HEK293T (cell line): ENCODE data around the gene RBM28.

Source experiments
- CTBP1 ChIP-seq: fragments of 450-650 bp; IDR thresholded peaks from 2 replicates; pipeline ENCODE4 v1.6.1; 2016; ENCODE audit warnings: borderline replicate concordance
- ELF4 ChIP-seq: fragments of 450-650 bp; IDR thresholded peaks from 2 replicates; pipeline ENCODE4 v1.6.1; 2017; ENCODE audit warnings: antibody characterized with exemption
- FOXA1 ChIP-seq: fragments of 450-650 bp; IDR thresholded peaks from 2 replicates; pipeline ENCODE4 v1.6.1; 2016; ENCODE audit warnings: mild to moderate bottlenecking
- FOXM1 ChIP-seq: fragments of 450-650 bp; IDR thresholded peaks from 2 replicates; pipeline ENCODE4 v1.6.1; 2017; ENCODE audit warnings: mild to moderate bottlenecking, borderline replicate concordance
- L3MBTL2 ChIP-seq: fragments of 450-650 bp; conservative IDR thresholded peaks from 2 replicates; pipeline ENCODE4 v1.6.1; 2016; ENCODE audit warnings: mild to moderate bottlenecking
- LEF1 ChIP-seq: fragments of 450-650 bp; IDR thresholded peaks from 2 replicates; pipeline ENCODE4 v1.6.1; 2017; ENCODE audit warnings: mild to moderate bottlenecking, borderline replicate concordance
- NFRKB ChIP-seq: fragments of 450-650 bp; IDR thresholded peaks from 2 replicates; pipeline ENCODE4 v1.6.1; 2016; ENCODE audit warnings: mild to moderate bottlenecking, moderate library complexity
- PKNOX1 ChIP-seq: fragments of 450-650 bp; IDR thresholded peaks from 2 replicates; pipeline ENCODE4 v1.6.1; 2016
- SP1 ChIP-seq: fragments of 450-650 bp; IDR thresholded peaks from 2 replicates; pipeline ENCODE4 v1.6.1; 2017
- SUZ12 ChIP-seq: fragments of 450-650 bp; IDR thresholded peaks from 2 replicates; pipeline ENCODE4 v1.6.1; 2016; ENCODE audit warnings: mild to moderate bottlenecking
- TARDBP ChIP-seq: fragments of 450-650 bp; IDR thresholded peaks from 2 replicates; pipeline ENCODE4 v1.6.1; 2016

GRCh38 chr7:128343554-128344430, at the start of gene RBM28:
- no peak for TF ChIP-seq SUZ12
- no peak for TF ChIP-seq SP1
- TF ChIP-seq L3MBTL2: peak; percentile 97
- no peak for TF ChIP-seq FOXA1
- TF ChIP-seq NFRKB: peak; percentile 45; the same call in 1 of the 2 replicates
- TF ChIP-seq LEF1: no peak
- no peak for TF ChIP-seq FOXM1
- no peak for TF ChIP-seq PKNOX1
- TF ChIP-seq CTBP1: peak; percentile 85; the same call in 1 of the 2 replicates
- peak; percentile 81 for TF ChIP-seq ELF4
- TF ChIP-seq TARDBP: no peak
